Loucy (cell line): ENCODE results near the gene TRMT11.

ENCODE experiments used
- CTCF ChIP-seq: fragments of 200-600 bp; sonication (generic); conservative IDR thresholded peaks from 2 replicates; pipeline ENCODE4 v1.5.1; 2014; ENCODE audit warnings: mild to moderate bottlenecking, antibody characterized with exemption, low read length
- EZH2phosphoT487 ChIP-seq: fragments of 200-600 bp; IDR thresholded peaks from 2 replicates; pipeline ENCODE4 v1.6.1; 2018; ENCODE audit warnings: antibody characterized with exemption, mild to moderate bottlenecking, moderate library complexity, borderline replicate concordance

- TF ChIP-seq CTCF (no peak), EZH2phosphoT487 (no peak)
Measured at GRCh38 chr6:125979101-125979500, 7.2 kb upstream of the TRMT11 start.
